Central memory CD8-positive, alpha-beta T cell (primary cell): ENCODE measurements around the gene CSRNP3.

Experiments used
- ATAC-seq: fragments of 150-1000 bp; cut with Tn5 transposase; replicated peaks from 2 replicates; pipeline ENCODE4 v1.10.0; 2022; ENCODE audit warnings: mild to moderate bottlenecking, moderate FRiP score, moderate number of reproducible peaks; ENCODE audit not compliant: poor library complexity, severe bottlenecking; ENCODE audit errors: extremely low read depth
- DNase-seq, 2 donors: peaks; one replicate each; pipeline ENCODE4 v3.0.0; 2021; ENCODE audit warnings: low spot score in 2 of 2
- H3K27ac Mint-ChIP-seq: one replicate; pipeline ENCODE4 v1.8.0; 2022; ENCODE audit warnings: low read depth, mild to moderate bottlenecking, moderate library complexity, mixed read lengths
- H3K27me3 Mint-ChIP-seq: one replicate; pipeline ENCODE4 v1.8.0; 2022; ENCODE audit warnings: mixed read lengths
- H3K36me3 Mint-ChIP-seq: one replicate; pipeline ENCODE4 v1.8.0; 2022; ENCODE audit warnings: mild to moderate bottlenecking, moderate library complexity, mixed read lengths; ENCODE audit not compliant: insufficient read depth
- H3K4me1 Mint-ChIP-seq: one replicate; pipeline ENCODE4 v1.8.0; 2022; ENCODE audit warnings: mixed read lengths
- H3K4me3 Mint-ChIP-seq: one replicate; pipeline ENCODE4 v1.8.0; 2022; ENCODE audit warnings: mild to moderate bottlenecking, moderate library complexity, mixed read lengths
- H3K9me3 Mint-ChIP-seq: one replicate; pipeline ENCODE4 v1.8.0; 2022; ENCODE audit warnings: mixed read lengths

Gene CSRNP3

GRCh38 chr2:165475277-165476004 is 5.9 kb downstream of the CSRNP3 start:
- no peaks in the 10 kb centered on the region for H3K36me3 Mint-ChIP-seq
- ATAC-seq (no peak), DNase-seq (no peak)
- no peaks in the 10 kb centered on the region for H3K9me3 Mint-ChIP-seq
- no peaks in the 10 kb centered on the region for H3K4me1 Mint-ChIP-seq
- H3K4me3 Mint-ChIP-seq, result no peak overlapping the region
- H3K27me3 Mint-ChIP-seq, result peaks cover 14% of the 10 kb centered on the region
- H3K27ac Mint-ChIP-seq, result no peak overlapping the region

DNA sequence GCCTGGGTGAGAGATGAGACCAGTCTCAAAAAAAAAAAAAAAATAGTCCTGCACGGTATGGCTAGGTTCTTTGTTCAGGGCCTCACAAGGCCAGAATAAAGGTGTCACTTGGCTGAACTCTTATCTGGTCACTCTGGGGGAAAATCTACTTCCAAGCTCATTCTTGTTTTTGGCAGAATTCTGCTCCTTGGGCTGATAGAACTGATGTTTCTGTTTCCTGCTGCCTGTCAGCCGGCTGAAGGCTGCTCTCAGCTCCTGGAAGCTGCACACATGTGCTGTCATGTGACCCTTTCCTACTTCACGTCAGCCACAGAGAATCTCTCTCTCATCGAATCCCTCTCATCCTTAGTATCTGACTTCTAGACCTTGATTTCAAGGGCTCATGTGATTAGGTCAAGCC is 10.4 kb downstream of the CSRNP3 start:
- H3K4me3 Mint-ChIP-seq, result no peak overlapping the region
- ATAC-seq, result no peak

GRCh38 chr2:165494573-165494972 is 25.1 kb downstream of the CSRNP3 start:
- H3K36me3 Mint-ChIP-seq, result no peaks in the 10 kb centered on the region
- no peak overlapping the region for H3K4me3 Mint-ChIP-seq
- H3K4me1 Mint-ChIP-seq, result no peaks in the 10 kb centered on the region
- peaks cover 8% of the 10 kb centered on the region for H3K27me3 Mint-ChIP-seq
- H3K9me3 Mint-ChIP-seq, result no peaks in the 10 kb centered on the region
- ATAC-seq (no peak), DNase-seq (no peak)
- no peak overlapping the region for H3K27ac Mint-ChIP-seq

More for the DNA sequence above, 10.4 kb downstream of the CSRNP3 start:
- DNase-seq, result no peak
- Mint-ChIP-seq H3K9me3 (no peaks in the 10 kb centered on the region), H3K27me3 (peaks cover 21% of the 10 kb centered on the region), H3K27ac (no peak overlapping the region), H3K36me3 (no peaks in the 10 kb centered on the region), H3K4me1 (no peaks in the 10 kb centered on the region)

GRCh38 chr2:165497659-165498317 is 28.3 kb downstream of the CSRNP3 start:
- Mint-ChIP-seq H3K27me3 (peaks cover 12% of the 10 kb centered on the region), H3K4me3 (no peak overlapping the region), H3K27ac (no peak overlapping the region), H3K4me1 (no peaks in the 10 kb centered on the region), H3K9me3 (no peaks in the 10 kb centered on the region), H3K36me3 (no peaks in the 10 kb centered on the region)
- no peak for ATAC-seq
- no peak for DNase-seq

- H3K4me3 Mint-ChIP-seq, result no peak overlapping the region
- DNase-seq (no peak), ATAC-seq (no peak)
- no peak overlapping the region for H3K27ac Mint-ChIP-seq
- H3K27me3 Mint-ChIP-seq, result peaks cover 12% of the 10 kb centered on the region
- no peaks in the 10 kb centered on the region for H3K4me1 Mint-ChIP-seq
- no peaks in the 10 kb centered on the region for H3K9me3 Mint-ChIP-seq
- H3K36me3 Mint-ChIP-seq, result no peaks in the 10 kb centered on the region
These were observed 29.6 kb downstream of the CSRNP3 start for GRCh38 chr2:165499131-165499530.

DNA sequence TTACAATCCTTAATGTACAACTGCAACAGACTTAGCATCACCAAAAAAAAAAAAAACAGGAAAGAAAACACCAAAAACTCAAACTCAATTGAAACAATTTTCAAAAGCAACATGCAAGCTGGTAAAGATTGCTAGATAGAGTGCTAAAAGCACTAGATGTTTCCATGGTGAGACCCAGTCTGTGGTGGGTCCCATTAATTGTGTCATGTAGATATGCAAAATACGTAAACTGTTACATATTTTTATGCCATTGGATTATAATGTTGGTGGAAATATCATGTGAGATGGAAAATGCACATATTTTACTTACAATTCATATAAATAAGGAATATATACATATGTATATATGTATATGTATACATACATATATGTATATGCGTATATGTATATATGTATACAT is 30.5 kb downstream of the CSRNP3 start:
- no peak for DNase-seq
- no peaks in the 10 kb centered on the region for H3K36me3 Mint-ChIP-seq
- H3K4me3 Mint-ChIP-seq, result no peak overlapping the region
- ATAC-seq, result no peak
- H3K27me3 Mint-ChIP-seq, result peaks cover 12% of the 10 kb centered on the region
- no peaks in the 10 kb centered on the region for H3K4me1 Mint-ChIP-seq
- no peak overlapping the region for H3K27ac Mint-ChIP-seq
- H3K9me3 Mint-ChIP-seq, result no peaks in the 10 kb centered on the region

GRCh38 chr2:165500816-165501215 is 31.3 kb downstream of the CSRNP3 start:
- Mint-ChIP-seq H3K4me1 (no peaks in the 10 kb centered on the region), H3K36me3 (no peaks in the 10 kb centered on the region), H3K27ac (no peak overlapping the region), H3K9me3 (no peaks in the 10 kb centered on the region), H3K27me3 (peaks cover 12% of the 10 kb centered on the region), H3K4me3 (no peak overlapping the region)
- DNase-seq (no peak), ATAC-seq (no peak)

DNA sequence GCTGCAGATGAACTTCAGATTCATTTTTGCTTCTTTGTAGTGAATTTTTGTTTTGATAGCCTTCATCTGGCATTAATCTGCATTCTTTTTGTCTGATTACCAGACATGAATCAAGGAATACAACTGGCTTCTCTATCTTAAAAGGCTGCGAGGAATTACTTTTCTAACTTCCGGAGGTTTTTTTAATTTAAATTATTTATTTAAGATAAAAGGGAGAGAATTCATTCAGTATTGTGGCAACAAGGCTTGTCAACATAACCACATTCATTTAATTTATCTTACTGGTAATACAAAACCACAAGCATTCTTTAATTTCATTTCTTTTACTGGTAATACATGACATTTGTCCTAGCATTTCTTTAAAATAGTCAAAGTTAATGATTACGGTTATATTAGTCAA is 36.0 kb downstream of the CSRNP3 start:
- Mint-ChIP-seq H3K4me3 (no peak overlapping the region), H3K4me1 (no peaks in the 10 kb centered on the region), H3K27me3 (no peaks in the 10 kb centered on the region), H3K27ac (no peak overlapping the region), H3K9me3 (no peaks in the 10 kb centered on the region), H3K36me3 (no peaks in the 10 kb centered on the region)
- DNase-seq (no peak), ATAC-seq (no peak)

DNA sequence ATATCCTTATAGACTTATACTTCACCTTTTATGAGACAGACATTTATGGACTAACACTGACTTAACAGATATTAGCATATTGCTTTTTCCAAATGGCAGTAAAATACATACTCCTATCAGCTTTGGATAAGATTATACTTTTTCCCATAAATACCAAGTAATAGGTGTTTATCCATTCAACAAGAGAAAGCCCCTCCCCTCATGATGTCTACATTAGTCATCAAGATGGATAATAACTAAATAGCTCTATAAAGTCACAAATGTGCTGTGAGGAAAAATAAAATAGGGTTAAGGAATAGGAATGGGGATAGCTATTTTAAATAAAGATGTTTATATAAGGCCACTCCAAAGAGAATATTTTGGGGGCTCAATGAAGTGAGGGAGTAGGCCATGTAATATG is 39.4 kb downstream of the CSRNP3 start:
- H3K36me3 Mint-ChIP-seq, result no peaks in the 10 kb centered on the region
- DNase-seq, result no peak

DNA sequence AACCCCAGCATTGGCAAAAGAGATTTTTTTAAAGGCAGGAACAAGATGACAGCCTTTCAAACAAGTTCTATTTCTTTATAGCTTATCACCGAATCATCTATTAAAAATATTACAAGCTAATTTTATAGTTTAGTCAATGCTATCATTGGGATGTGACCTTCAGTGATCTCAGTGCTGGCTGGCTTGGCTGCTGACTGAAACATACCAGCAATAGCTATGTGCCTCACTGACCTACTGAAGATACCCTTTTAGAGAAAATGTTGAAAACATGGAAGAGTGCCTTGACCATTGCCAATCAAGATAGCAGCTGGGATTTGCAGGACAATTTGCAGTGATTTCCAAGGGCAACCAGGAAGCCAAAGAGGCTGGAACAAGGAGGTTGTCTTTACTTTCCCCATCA is 44.0 kb downstream of the CSRNP3 start:
- Mint-ChIP-seq H3K4me1 (no peaks in the 10 kb centered on the region), H3K9me3 (no peaks in the 10 kb centered on the region), H3K4me3 (no peak overlapping the region), H3K36me3 (no peaks in the 10 kb centered on the region), H3K27me3 (no peaks in the 10 kb centered on the region), H3K27ac (no peak overlapping the region)
- DNase-seq (no peak), ATAC-seq (no peak)

More for the DNA sequence above, 39.4 kb downstream of the CSRNP3 start:
- H3K27ac Mint-ChIP-seq, result no peak overlapping the region
- no peak overlapping the region for H3K4me3 Mint-ChIP-seq
- ATAC-seq, result no peak
- no peaks in the 10 kb centered on the region for H3K4me1 Mint-ChIP-seq
- H3K27me3 Mint-ChIP-seq, result no peaks in the 10 kb centered on the region
- H3K9me3 Mint-ChIP-seq, result no peaks in the 10 kb centered on the region

DNA sequence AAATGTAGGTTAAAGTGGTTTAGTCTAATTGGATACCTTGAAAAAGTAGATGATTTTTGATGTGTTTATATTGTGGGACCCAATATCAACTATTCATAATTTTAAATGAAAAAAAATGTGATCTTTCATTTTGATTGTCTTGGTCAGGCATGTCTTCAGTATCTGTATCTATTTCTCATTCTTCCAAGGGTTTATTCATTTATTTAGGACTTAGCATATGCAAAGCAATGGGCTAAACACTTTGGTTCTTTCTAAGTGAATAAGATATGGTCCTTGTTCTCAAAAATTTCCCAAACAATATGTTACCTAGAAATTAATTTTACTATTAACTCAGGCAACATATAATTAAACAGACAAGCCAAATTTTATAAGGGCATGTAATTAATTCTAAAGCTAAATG is 49.1 kb downstream of the CSRNP3 start:
- no peaks in the 10 kb centered on the region for H3K36me3 Mint-ChIP-seq
- no peaks in the 10 kb centered on the region for H3K9me3 Mint-ChIP-seq
- no peaks in the 10 kb centered on the region for H3K4me1 Mint-ChIP-seq
- no peak overlapping the region for H3K4me3 Mint-ChIP-seq
- no peak for ATAC-seq
- no peaks in the 10 kb centered on the region for H3K27me3 Mint-ChIP-seq
- no peak overlapping the region for H3K27ac Mint-ChIP-seq
- no peak for DNase-seq

DNA sequence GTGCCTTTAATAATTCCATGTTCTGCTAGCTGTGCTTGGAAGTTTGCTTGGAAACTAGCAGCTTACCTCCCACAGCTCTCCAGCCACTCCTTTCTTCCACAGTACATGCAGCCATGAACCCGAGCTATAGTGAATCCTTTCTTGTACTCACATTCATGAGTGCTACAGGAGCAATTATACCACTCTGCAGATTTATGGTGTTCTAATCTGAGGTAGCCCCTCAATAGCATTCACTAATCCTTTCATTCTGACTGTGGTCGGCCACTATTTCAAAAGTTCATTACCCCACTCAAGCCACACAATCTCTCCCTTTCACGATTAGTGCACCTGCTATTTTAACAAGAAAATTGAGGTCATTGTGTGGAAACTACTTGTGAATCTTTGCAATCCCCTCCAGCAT is 53.2 kb downstream of the CSRNP3 start:
- H3K27ac Mint-ChIP-seq, result no peak overlapping the region
- no peaks in the 10 kb centered on the region for H3K4me1 Mint-ChIP-seq
- ATAC-seq (no peak), DNase-seq (no peak)
- H3K9me3 Mint-ChIP-seq, result no peaks in the 10 kb centered on the region
- no peak overlapping the region for H3K4me3 Mint-ChIP-seq
- H3K36me3 Mint-ChIP-seq, result no peaks in the 10 kb centered on the region
- no peaks in the 10 kb centered on the region for H3K27me3 Mint-ChIP-seq

DNA sequence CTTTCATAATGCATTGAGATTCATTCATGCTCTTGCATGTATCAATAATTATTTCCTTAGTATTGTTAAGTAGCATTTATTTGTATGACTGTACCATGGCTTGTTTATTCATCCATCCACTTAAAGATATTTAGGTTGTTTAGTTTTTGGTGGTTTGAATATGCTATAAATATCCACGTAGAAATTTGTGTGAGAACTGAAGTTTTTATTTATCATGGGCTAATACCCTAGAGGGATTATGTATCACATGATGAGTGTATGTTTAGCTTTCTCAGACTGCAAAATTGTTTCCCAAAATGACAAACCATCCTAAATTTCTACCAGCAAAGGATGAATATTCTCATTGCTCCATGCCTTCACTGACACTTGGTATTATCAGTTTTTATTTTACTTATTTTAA is 55.2 kb downstream of the CSRNP3 start:
- ATAC-seq, result no peak
- no peak overlapping the region for H3K4me3 Mint-ChIP-seq
- peaks cover 8% of the 10 kb centered on the region for H3K27me3 Mint-ChIP-seq
- DNase-seq, result no peak
- H3K4me1 Mint-ChIP-seq, result no peaks in the 10 kb centered on the region
- H3K9me3 Mint-ChIP-seq, result no peaks in the 10 kb centered on the region
- no peak overlapping the region for H3K27ac Mint-ChIP-seq
- no peaks in the 10 kb centered on the region for H3K36me3 Mint-ChIP-seq
